Esophagus mucosa (tissue), 1 donor: ENCODE measurements around the gene SRD5A1. TPM values are rescaled to one million over a fixed set of nuclear protein-coding genes. Genes with fewer than 3 reads are reported as not detected.
"Not testable (repeated sequence)": the region's sequence is repeated elsewhere in the genome, so short reads cannot be mapped to it uniquely, and the experiment has no call there.

ENCODE experiments used
- ATAC-seq: fragments of 200-7000 bp; cut with Tn5 transposase; one replicate; pipeline ENCODE4 v1.9.1; 2020
- total RNA-seq: library from RNA; stranded (reverse); gene quantifications from one replicate; pipeline ENCODE4 v1.2.4, GENCODE V29; 2023
- donor health status: DM: yes; HTN: yes; CAD: no.

Gene SRD5A1
- total RNA-seq, 1 donor from 2014 or later = 55.7 TPM

GRCh38 chr5:6649186-6649585 is 15.9 kb downstream of the SRD5A1 start:
- no peak for ATAC-seq

GRCh38 chr5:6649681-6650080 is 16.4 kb downstream of the SRD5A1 start:
- no peak for ATAC-seq

GRCh38 chr5:6652025-6652424 is 18.8 kb downstream of the SRD5A1 start:
- ATAC-seq = no peak

- no peak for ATAC-seq
Observed at GRCh38 chr5:6655432-6655831, 22.2 kb downstream of the SRD5A1 start.

GRCh38 chr5:6656680-6657079 is 23.4 kb downstream of the SRD5A1 start:
- ATAC-seq = no peak

GRCh38 chr5:6659941-6660684 is 26.9 kb downstream of the SRD5A1 start:
- ATAC-seq = peak; percentile 39

GRCh38 chr5:6660688-6661087 is 27.4 kb downstream of the SRD5A1 start:
- no peak for ATAC-seq

- ATAC-seq = no peak
Observed at GRCh38 chr5:6666762-6667161, 33.5 kb downstream of the SRD5A1 start.

GRCh38 chr5:6667648-6668047 is 34.4 kb downstream of the SRD5A1 start:
- no peak for ATAC-seq

GRCh38 chr5:6668717-6669116 is 35.5 kb downstream of the SRD5A1 start:
- not testable (repeated sequence) for ATAC-seq

GRCh38 chr5:6673031-6673430 is 39.8 kb downstream of the SRD5A1 start:
- ATAC-seq = no peak

- ATAC-seq = no peak
Observed at GRCh38 chr5:6673963-6674362, 40.7 kb downstream of the SRD5A1 start.

GRCh38 chr5:6674421-6674820 is 41.2 kb downstream of the SRD5A1 start:
- no peak for ATAC-seq

- no peak for ATAC-seq
Observed at GRCh38 chr5:6674886-6675285, 41.6 kb downstream of the SRD5A1 start.

- ATAC-seq = peak; percentile 49
Observed at GRCh38 chr5:6675784-6676491, 42.7 kb downstream of the SRD5A1 start.

GRCh38 chr5:6676702-6677101 is 43.5 kb downstream of the SRD5A1 start:
- peak; percentile 44 for ATAC-seq

GRCh38 chr5:6678385-6678784 is 45.1 kb downstream of the SRD5A1 start:
- ATAC-seq = no peak

GRCh38 chr5:6680922-6681321 is 47.7 kb downstream of the SRD5A1 start:
- no peak for ATAC-seq

- ATAC-seq = no peak
Observed at GRCh38 chr5:6681682-6682081, 48.4 kb downstream of the SRD5A1 start.

- ATAC-seq = no peak
Observed at GRCh38 chr5:6682239-6682638, 49.0 kb downstream of the SRD5A1 start.

- ATAC-seq = no peak
Observed at GRCh38 chr5:6683241-6683640, 50.0 kb downstream of the SRD5A1 start.

- no peak for ATAC-seq
Observed at GRCh38 chr5:6684075-6684474, 50.8 kb downstream of the SRD5A1 start.

GRCh38 chr5:6686501-6686900 is 53.3 kb downstream of the SRD5A1 start:
- ATAC-seq = no peak

- ATAC-seq = no peak
Observed at GRCh38 chr5:6686915-6687409, 53.7 kb downstream of the SRD5A1 start.
